Epithelial cell of proximal tubule (primary cell): ENCODE measurements around the gene SND1. TPM values are rescaled to one million over a fixed set of nuclear protein-coding genes. Genes with fewer than 3 reads are reported as not detected.
A peak's percentile ranks its signal among the peaks of the same experiment; 100 is the strongest.

ENCODE experiments used
- DNase-seq: peaks from one replicate; pipeline ENCODE4 v3.0.0-alpha.2; 2011; ENCODE audit warnings: low read depth
- H3K4me3 ChIP-seq: 2 replicates; pipeline ENCODE4 v1.5.1; 2011; ENCODE audit warnings: low read depth, mild to moderate bottlenecking, low read length
- total RNA-seq: library from RNA; depleted of rRNA; stranded (reverse); fragments of >200 nt; gene quantifications from 2 replicates; pipeline ENCODE4 v1.2.3, GENCODE V29; 2015
- TF ChIP-seq, protein P1 (sequence below): conservative IDR thresholded peaks from 2 replicates; pipeline ENCODE4 v1.5.1; 2012; ENCODE audit warnings: low read depth, mild to moderate bottlenecking, low read length

Gene SND1
- total RNA-seq, 1 donor from 2014 or later: 122 TPM

- TF ChIP-seq, protein P1, sequence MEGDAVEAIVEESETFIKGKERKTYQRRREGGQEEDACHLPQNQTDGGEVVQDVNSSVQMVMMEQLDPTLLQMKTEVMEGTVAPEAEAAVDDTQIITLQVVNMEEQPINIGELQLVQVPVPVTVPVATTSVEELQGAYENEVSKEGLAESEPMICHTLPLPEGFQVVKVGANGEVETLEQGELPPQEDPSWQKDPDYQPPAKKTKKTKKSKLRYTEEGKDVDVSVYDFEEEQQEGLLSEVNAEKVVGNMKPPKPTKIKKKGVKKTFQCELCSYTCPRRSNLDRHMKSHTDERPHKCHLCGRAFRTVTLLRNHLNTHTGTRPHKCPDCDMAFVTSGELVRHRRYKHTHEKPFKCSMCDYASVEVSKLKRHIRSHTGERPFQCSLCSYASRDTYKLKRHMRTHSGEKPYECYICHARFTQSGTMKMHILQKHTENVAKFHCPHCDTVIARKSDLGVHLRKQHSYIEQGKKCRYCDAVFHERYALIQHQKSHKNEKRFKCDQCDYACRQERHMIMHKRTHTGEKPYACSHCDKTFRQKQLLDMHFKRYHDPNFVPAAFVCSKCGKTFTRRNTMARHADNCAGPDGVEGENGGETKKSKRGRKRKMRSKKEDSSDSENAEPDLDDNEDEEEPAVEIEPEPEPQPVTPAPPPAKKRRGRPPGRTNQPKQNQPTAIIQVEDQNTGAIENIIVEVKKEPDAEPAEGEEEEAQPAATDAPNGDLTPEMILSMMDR: no peak
- DNase-seq: no peak
- H3K4me3 ChIP-seq: no peak overlapping the region
These were observed 381.3 kb downstream of the SND1 start for GRCh38 chr7:128033246-128033645.

GRCh38 chr7:128034825-128035224 is 382.8 kb downstream of the SND1 start:
- TF ChIP-seq, protein P1: no peak

GRCh38 chr7:128035712-128036111 is 383.7 kb downstream of the SND1 start:
- no peak for DNase-seq
- H3K4me3 ChIP-seq: no peak overlapping the region
- TF ChIP-seq, protein P1: peak; percentile 70

More at GRCh38 chr7:128034825-128035224, 382.8 kb downstream of the SND1 start:
- DNase-seq: no peak
- no peak overlapping the region for H3K4me3 ChIP-seq

DNA sequence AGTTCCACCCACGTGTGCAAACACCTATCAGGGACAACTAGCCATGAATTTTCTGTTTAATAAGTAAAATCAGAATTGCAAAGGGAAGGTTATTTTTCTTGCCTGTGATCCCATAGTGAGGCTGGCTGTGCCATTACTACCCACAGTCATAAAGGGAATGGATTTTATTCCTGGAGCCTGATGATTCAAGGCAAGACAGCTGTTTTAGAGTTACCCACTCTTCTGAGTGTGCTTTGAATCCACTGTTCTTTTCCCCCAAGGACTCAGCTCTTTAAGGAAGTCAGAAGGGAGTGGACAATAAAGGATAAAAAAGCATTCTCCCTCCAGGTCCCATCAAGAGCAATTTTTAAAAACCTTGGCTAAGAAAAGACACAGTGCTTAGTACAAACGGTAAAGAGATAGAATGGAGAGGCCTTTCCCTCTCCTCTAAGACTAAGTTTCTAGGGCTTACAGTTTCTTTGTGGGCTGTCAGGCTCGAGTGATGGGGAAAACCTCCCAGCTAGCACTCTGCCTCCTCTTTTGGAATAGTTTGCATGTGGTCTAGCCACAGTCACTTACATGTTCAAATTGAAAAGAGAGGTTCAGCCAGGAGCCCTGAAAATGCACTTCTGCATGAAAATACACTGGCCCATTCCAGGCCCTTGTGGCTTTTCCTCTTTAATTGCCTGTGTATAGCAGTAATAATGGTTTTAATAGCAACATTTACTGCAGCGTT is 384.4 kb downstream of the SND1 start:
- no peak overlapping the region for H3K4me3 ChIP-seq

DNA sequence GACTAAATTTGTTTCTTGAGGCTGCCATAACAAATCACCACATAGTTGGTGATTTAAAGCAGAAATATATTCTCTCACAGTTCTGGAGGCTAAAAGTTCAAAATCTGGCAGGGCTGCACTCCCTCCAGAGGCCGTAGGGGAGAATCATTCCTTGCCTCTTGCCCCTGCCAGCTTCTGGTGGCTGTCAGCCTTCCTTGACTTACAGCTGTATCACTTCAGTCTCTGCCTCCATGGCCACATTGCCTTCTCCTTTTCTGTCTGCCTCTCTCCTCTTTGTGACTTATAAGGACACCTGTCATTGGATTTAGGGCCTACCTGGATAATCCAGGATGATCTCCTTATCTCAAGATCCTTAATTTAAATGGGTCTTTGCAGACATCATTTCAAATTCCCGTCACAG is 385.1 kb downstream of the SND1 start:
- TF ChIP-seq, protein P1: no peak
- no peak for DNase-seq

More for the DNA sequence above, 384.4 kb downstream of the SND1 start:
- DNase-seq: no peak
- TF ChIP-seq, protein P1: no peak

DNA sequence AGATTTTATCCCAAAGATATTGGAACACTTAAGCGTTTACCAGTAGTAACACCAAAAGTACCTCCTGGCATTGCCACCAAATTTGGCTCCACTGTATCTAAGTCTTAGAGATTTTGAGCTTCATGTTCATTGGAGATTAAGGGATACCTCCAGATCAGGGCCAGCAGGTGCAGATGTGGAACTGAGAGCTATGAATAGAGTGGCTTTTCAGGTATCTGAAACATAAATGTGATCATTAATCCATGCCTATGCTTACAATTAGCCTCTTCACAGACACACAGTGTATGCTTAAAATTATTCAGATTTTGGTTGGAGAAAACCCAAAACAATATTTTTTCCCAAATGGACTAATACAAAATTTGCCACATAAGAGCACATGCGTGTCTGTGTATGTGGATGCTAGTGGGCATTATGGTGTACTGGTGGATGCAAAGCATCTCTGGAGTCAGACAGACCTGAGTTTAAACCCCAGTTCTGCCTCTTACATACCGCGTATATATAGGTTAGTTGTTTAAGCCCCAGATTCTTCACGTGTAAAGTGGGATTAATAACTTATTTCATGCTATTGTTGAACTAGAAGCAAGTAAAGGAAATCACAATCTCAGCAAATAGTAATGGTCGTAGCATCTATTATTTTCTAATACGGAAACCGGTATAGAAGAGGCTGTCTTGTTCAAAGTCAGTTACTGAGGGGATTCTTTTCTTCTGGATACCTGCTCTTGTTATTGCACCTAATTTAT is 386.1 kb downstream of the SND1 start:
- no peak overlapping the region for H3K4me3 ChIP-seq
- DNase-seq: no peak
- TF ChIP-seq, protein P1: no peak

More for the DNA sequence above, 385.1 kb downstream of the SND1 start:
- H3K4me3 ChIP-seq: no peak overlapping the region
